LHCN-M2 (cell line): Measurements from ENCODE around the gene HSD11B2. TPM values are rescaled to one million over a fixed set of nuclear protein-coding genes. Genes with fewer than 3 reads are reported as not detected.

Source experiments
- DNase-seq: peaks from one replicate; pipeline ENCODE4 v3.0.0-alpha.2; 2012; ENCODE audit warnings: low read depth
- total RNA-seq: library from RNA; depleted of rRNA; stranded (reverse); fragments of >200 nt; gene quantifications from 2 replicates; pipeline ENCODE4 v1.2.3, GENCODE V29; 2014; rRNA removed

The HSD11B2 gene
- total RNA-seq, 1 experiment from 2014 or later = 0.17 TPM

GRCh38 chr16:67474551-67475455 is 43.9 kb downstream of the HSD11B2 start:
- DNase-seq = no peak

- DNase-seq = no peak
These were observed 47.1 kb downstream of the HSD11B2 start for GRCh38 chr16:67477960-67478554.

DNA sequence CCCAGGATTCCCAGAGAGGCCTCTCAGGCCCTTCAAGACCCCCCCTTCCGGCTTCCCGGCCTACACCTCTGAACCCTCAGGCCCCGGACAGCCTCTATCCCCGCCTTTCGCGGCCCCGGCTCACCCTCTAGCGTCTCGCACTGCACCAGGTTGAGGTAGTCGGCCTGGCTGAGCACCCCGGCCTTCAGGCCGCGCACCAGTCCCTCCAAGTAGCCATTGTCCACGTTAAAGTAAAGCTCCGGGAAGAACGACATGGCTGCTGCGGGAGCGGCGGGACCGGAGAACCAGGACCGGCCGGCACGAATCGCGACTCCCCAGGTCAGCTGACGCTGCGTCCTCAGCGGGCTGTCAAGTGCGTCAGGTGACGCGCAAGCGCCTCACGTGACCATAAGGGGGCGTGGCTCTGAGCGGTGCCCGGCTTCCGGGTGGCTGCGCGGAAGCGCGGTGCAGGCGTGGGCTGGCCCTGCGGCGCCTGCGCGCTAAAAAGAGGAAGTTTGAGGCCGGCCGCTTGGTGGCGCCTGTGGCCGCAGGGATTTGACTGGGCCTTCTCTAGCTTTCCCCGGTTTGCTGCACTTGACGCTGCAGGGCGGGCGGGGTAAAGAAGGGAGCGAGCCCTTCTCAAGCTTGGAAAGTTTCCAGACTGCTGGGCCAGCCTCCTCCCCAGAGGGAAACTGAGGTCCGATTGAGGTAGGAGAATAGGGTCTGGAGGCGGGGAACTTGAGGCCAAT is 50.1 kb downstream of the HSD11B2 start, which contains the start of gene ATP6V0D1:
Gene ATP6V0D1 (minus strand): TSS at position 325 of the 728 bp plus-strand sequence. CDS start 71 bp downstream, at position 254.
- DNase-seq = peak; percentile 96

- DNase-seq = peak; percentile 21
These were observed 50.8 kb downstream of the HSD11B2 start for GRCh38 chr16:67481561-67482232.

GRCh38 chr16:67482233-67482924 is 51.5 kb downstream of the HSD11B2 start:
- no peak for DNase-seq

DNA sequence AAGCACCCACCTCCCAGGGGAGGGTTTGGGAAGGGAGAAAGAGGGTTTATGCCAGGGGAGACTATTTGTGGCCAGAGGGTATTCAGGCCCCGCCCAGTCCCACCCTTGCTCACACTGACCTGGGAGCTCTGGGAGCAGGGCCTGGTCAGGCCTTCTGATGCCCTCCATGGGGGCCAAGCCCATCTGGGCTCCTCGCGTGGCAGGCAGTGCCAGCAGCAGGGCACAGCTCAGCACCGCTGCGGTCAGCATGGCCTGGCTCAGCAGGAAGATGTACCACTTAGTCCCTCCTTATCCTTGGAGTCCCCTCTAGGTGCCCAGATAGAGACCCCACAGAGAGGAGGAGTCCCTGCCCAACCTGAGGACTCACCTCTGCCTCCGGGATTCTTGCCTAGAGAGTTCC is 52.2 kb downstream of the HSD11B2 start, which contains the start of gene AGRP:
Gene AGRP (minus strand): TSS at position 398 of the 400 bp plus-strand sequence. CDS start 149 bp downstream, at position 249.
- DNase-seq = no peak

- DNase-seq = no peak
These were observed 53.0 kb downstream of the HSD11B2 start for GRCh38 chr16:67483731-67484525.

DNA sequence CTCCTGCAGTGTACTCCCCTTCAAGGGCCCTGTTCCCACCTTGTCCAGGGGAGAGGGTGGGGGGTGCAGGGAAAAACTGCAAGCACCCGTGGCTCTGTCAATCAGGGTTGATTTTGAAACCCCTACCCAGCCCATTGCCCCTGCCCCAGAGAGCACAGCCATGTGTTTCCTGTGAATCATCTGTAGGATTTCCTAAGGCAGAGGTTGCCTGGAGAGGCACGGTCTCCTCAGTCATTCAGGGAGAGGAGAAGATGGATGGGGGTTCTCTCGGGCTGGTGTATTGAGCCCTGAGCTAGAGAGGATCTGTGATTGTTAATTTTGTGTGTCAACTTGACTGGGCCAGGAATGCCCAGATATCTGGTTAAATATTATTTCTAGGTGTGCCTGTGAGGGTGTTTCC is 55.9 kb downstream of the HSD11B2 start:
- DNase-seq = no peak

Other genes starting within 250 kb of the HSD11B2 start
- 21.5 and 25.8 TPM in 2 replicates for gene MATCAP1, start 247.2 kb upstream of the HSD11B2 start, total RNA-seq
- gene EXOC3L1, start 241.0 kb upstream of the HSD11B2 start, total RNA-seq = 5.1 and 10.3 TPM in 2 replicates
- 126 and 153 TPM in 2 replicates for gene E2F4, start 239.0 kb upstream of the HSD11B2 start, total RNA-seq
- 1.8 and 1.9 TPM in 2 replicates for gene ELMO3, start 232.0 kb upstream of the HSD11B2 start, total RNA-seq
- 32.0 and 43.3 TPM in 2 replicates for gene TMEM208, start 204.0 kb upstream of the HSD11B2 start, total RNA-seq
- gene FHOD1, start 183.6 kb upstream of the HSD11B2 start, total RNA-seq = 27.0 and 29.7 TPM in 2 replicates
- 0.98 and 1.3 TPM in 2 replicates for gene SLC9A5, start 182.1 kb upstream of the HSD11B2 start, total RNA-seq
- gene PLEKHG4, start 151.6 kb upstream of the HSD11B2 start, total RNA-seq = 0.32 and 0.57 TPM in 2 replicates
- not detected in 2 replicates for gene KCTD19, start 104.4 kb upstream of the HSD11B2 start, total RNA-seq
- not detected in 2 replicates for gene LRRC36, start 104.3 kb upstream of the HSD11B2 start, total RNA-seq
- 11.9 and 17.6 TPM in 2 replicates for gene TPPP3, start 37.6 kb upstream of the HSD11B2 start, total RNA-seq
- 9.9 and 13.5 TPM in 2 replicates for gene ZDHHC1, start 14.6 kb upstream of the HSD11B2 start, total RNA-seq
- gene ATP6V0D1, start 50.0 kb downstream of the HSD11B2 start, total RNA-seq = 147 and 156 TPM in 2 replicates
- not detected in 2 replicates for gene AGRP, start 52.4 kb downstream of the HSD11B2 start, total RNA-seq
- 24.3 and 24.4 TPM in 2 replicates for gene RIPOR1, start 97.7 kb downstream of the HSD11B2 start, total RNA-seq
- gene CTCF, start 131.4 kb downstream of the HSD11B2 start, total RNA-seq = 30.6 and 36.7 TPM in 2 replicates
- gene CARMIL2, start 214.0 kb downstream of the HSD11B2 start, total RNA-seq = 0.58 and 0.92 TPM in 2 replicates
- gene ACD, start 229.1 kb downstream of the HSD11B2 start, total RNA-seq = 44.2 and 49.5 TPM in 2 replicates
- gene PARD6A, start 229.8 kb downstream of the HSD11B2 start, total RNA-seq = 0.86 and 3.2 TPM in 2 replicates
- gene ENKD1, start 235.6 kb downstream of the HSD11B2 start, total RNA-seq = 13.8 and 17.1 TPM in 2 replicates
- gene C16orf86, start 235.7 kb downstream of the HSD11B2 start, total RNA-seq = 4.6 and 6.3 TPM in 2 replicates